Measurements from ENCODE around the gene MTHFR.
A peak's percentile ranks its signal among the peaks of the same experiment; 100 is the strongest.

MTHFR gene

GRCh38 chr1:11805422-11806306 is at the start of gene MTHFR, which contains the start of gene CLCN6:
Gene MTHFR (minus strand): TSS chr1:11805964. CDS start chr1:11803116, 2,848 bp downstream.
Gene CLCN6 (plus strand): TSS chr1:11806191. CDS start chr1:11806263, 72 bp downstream.
- peak; percentile 99 for DNase-seq (ENCODE audit: low spot score)

- no peak for DNase-seq (ENCODE audit: low spot score)
These were observed 49.7 kb upstream of the MTHFR start for GRCh38 chr1:11855430-11855829.

GRCh38 chr1:11854519-11854918 is 48.8 kb upstream of the MTHFR start:
- DNase-seq (ENCODE audit: low spot score) = no peak

GRCh38 chr1:11851180-11851579 is 45.4 kb upstream of the MTHFR start:
- no peak for DNase-seq (ENCODE audit: low spot score)

- DNase-seq (ENCODE audit: low spot score) = no peak
These were observed 44.4 kb upstream of the MTHFR start for GRCh38 chr1:11850156-11850555.

GRCh38 chr1:11848373-11848700 is 42.6 kb upstream of the MTHFR start:
- DNase-seq (ENCODE audit: low spot score) = no peak

GRCh38 chr1:11847667-11848372 is 42.1 kb upstream of the MTHFR start, which contains the start of gene NPPA:
Gene NPPA (minus strand): TSS chr1:11847783. CDS start chr1:11847684, 99 bp downstream.
- DNase-seq (ENCODE audit: low spot score) = no peak

- DNase-seq (ENCODE audit: low spot score) = peak; percentile 60
These were observed 40.0 kb upstream of the MTHFR start for GRCh38 chr1:11845641-11846335.

- peak; percentile 98 for DNase-seq (ENCODE audit: low spot score)
These were observed 36.6 kb upstream of the MTHFR start for GRCh38 chr1:11842154-11843041.

GRCh38 chr1:11841245-11842153 is 35.7 kb upstream of the MTHFR start:
- DNase-seq (ENCODE audit: low spot score) = peak; percentile 98

GRCh38 chr1:11839727-11840705 is 34.3 kb upstream of the MTHFR start:
- DNase-seq (ENCODE audit: low spot score) = peak; percentile 21

GRCh38 chr1:11838349-11839272 is 32.8 kb upstream of the MTHFR start:
- DNase-seq (ENCODE audit: low spot score) = peak; percentile 85

- no peak for DNase-seq (ENCODE audit: low spot score)
These were observed 32.1 kb upstream of the MTHFR start for GRCh38 chr1:11837767-11838348.

- DNase-seq (ENCODE audit: low spot score) = no peak
These were observed 31.4 kb upstream of the MTHFR start for GRCh38 chr1:11836955-11837766.

- DNase-seq (ENCODE audit: low spot score) = no peak
These were observed 29.9 kb upstream of the MTHFR start for GRCh38 chr1:11835441-11836225.

- DNase-seq (ENCODE audit: low spot score) = no peak
These were observed 28.1 kb upstream of the MTHFR start for GRCh38 chr1:11833900-11834299.
